Mucosa of stomach (tissue), 1 donor: ENCODE results near the gene SCUBE1.

ENCODE experiments used
- H3K27me3 ChIP-seq: one replicate; pipeline ENCODE4 v1.7.0; 2013; ENCODE audit warnings: mild to moderate bottlenecking, low read length; ENCODE audit not compliant: control insufficient read depth, insufficient read depth
- H3K36me3 ChIP-seq: one replicate; pipeline ENCODE4 v1.7.0; 2013; ENCODE audit warnings: low read length; ENCODE audit not compliant: control insufficient read depth, insufficient read depth
- H3K4me1 ChIP-seq: one replicate; pipeline ENCODE4 v1.7.0; 2013; ENCODE audit warnings: mild to moderate bottlenecking, low read length; ENCODE audit not compliant: control insufficient read depth, insufficient read depth
- H3K4me3 ChIP-seq: one replicate; pipeline ENCODE4 v1.7.0; 2013; ENCODE audit warnings: low read length
- H3K9ac ChIP-seq: one replicate; pipeline ENCODE4 v1.7.0; 2013; ENCODE audit warnings: mild to moderate bottlenecking, low read length, moderate library complexity
- H3K9me3 ChIP-seq: one replicate; pipeline ENCODE4 v1.7.0; 2013; ENCODE audit warnings: mild to moderate bottlenecking, low read length, moderate library complexity; ENCODE audit not compliant: control insufficient read depth
- donor health status: Pancreatic carcinoma.

The SCUBE1 gene

GRCh38 chr22:43183496-43184277 lies 159.5 kb downstream of the SCUBE1 start:
- H3K4me3 ChIP-seq: no peak overlapping the region
- H3K27me3 ChIP-seq: no peaks in the 10 kb centered on the region
- peaks cover 11% of the 10 kb centered on the region for H3K36me3 ChIP-seq
- H3K9me3 ChIP-seq: no peaks in the 10 kb centered on the region
- no peak overlapping the region for H3K9ac ChIP-seq
- H3K4me1 ChIP-seq: peaks cover 35% of the 10 kb centered on the region

GRCh38 chr22:43182726-43183125 lies 160.4 kb downstream of the SCUBE1 start:
- Histone ChIP-seq H3K4me1 (peaks cover 31% of the 10 kb centered on the region), H3K9me3 (no peaks in the 10 kb centered on the region)

GRCh38 chr22:43182118-43182517 lies 161.1 kb downstream of the SCUBE1 start:
- H3K4me3 ChIP-seq: no peak overlapping the region
- no peaks in the 10 kb centered on the region for H3K27me3 ChIP-seq
- no peak overlapping the region for H3K9ac ChIP-seq
- H3K4me1 ChIP-seq: peaks cover 31% of the 10 kb centered on the region
- no peaks in the 10 kb centered on the region for H3K9me3 ChIP-seq
- H3K36me3 ChIP-seq: peaks cover 11% of the 10 kb centered on the region

More at GRCh38 chr22:43182726-43183125, 160.4 kb downstream of the SCUBE1 start:
- Histone ChIP-seq H3K36me3 (peaks cover 11% of the 10 kb centered on the region), H3K27me3 (no peaks in the 10 kb centered on the region), H3K9ac (no peak overlapping the region), H3K4me3 (no peak overlapping the region)

- Histone ChIP-seq H3K27me3 (no peaks in the 10 kb centered on the region), H3K36me3 (peaks cover 11% of the 10 kb centered on the region), H3K4me1 (peaks cover 31% of the 10 kb centered on the region), H3K9ac (no peak overlapping the region), H3K4me3 (no peak overlapping the region), H3K9me3 (no peaks in the 10 kb centered on the region)
These were observed 161.7 kb downstream of the SCUBE1 start for GRCh38 chr22:43181321-43182076.

- H3K9me3 ChIP-seq: no peaks in the 10 kb centered on the region
- H3K9ac ChIP-seq: no peak overlapping the region
- peaks cover 26% of the 10 kb centered on the region for H3K4me1 ChIP-seq
- H3K27me3 ChIP-seq: no peaks in the 10 kb centered on the region
- peaks cover 11% of the 10 kb centered on the region for H3K36me3 ChIP-seq
- H3K4me3 ChIP-seq: no peak overlapping the region
These were observed 162.5 kb downstream of the SCUBE1 start for GRCh38 chr22:43180670-43181069.

- Histone ChIP-seq H3K4me3 (no peak overlapping the region), H3K9me3 (no peaks in the 10 kb centered on the region), H3K9ac (no peak overlapping the region), H3K36me3 (peaks cover 11% of the 10 kb centered on the region), H3K4me1 (peaks cover 27% of the 10 kb centered on the region), H3K27me3 (no peaks in the 10 kb centered on the region)
These were observed 163.3 kb downstream of the SCUBE1 start for GRCh38 chr22:43179911-43180195.

GRCh38 chr22:43179146-43179910 lies 163.8 kb downstream of the SCUBE1 start:
- Histone ChIP-seq H3K36me3 (peaks cover 11% of the 10 kb centered on the region), H3K4me3 (no peak overlapping the region), H3K9ac (no peak overlapping the region), H3K9me3 (no peaks in the 10 kb centered on the region), H3K27me3 (no peaks in the 10 kb centered on the region), H3K4me1 (peaks cover 27% of the 10 kb centered on the region)

GRCh38 chr22:43177479-43177878 lies 165.7 kb downstream of the SCUBE1 start:
- Histone ChIP-seq H3K9ac (no peak overlapping the region), H3K4me3 (no peak overlapping the region), H3K4me1 (peaks cover 12% of the 10 kb centered on the region), H3K9me3 (no peaks in the 10 kb centered on the region), H3K27me3 (no peaks in the 10 kb centered on the region), H3K36me3 (peaks cover 13% of the 10 kb centered on the region)

- peaks cover 26% of the 10 kb centered on the region for H3K4me1 ChIP-seq
- H3K27me3 ChIP-seq: no peaks in the 10 kb centered on the region
- peaks cover 11% of the 10 kb centered on the region for H3K36me3 ChIP-seq
- no peaks in the 10 kb centered on the region for H3K9me3 ChIP-seq
- no peak overlapping the region for H3K9ac ChIP-seq
- no peak overlapping the region for H3K4me3 ChIP-seq
These were observed 167.1 kb downstream of the SCUBE1 start for GRCh38 chr22:43176090-43176489.

- Histone ChIP-seq H3K9me3 (no peaks in the 10 kb centered on the region), H3K4me3 (no peak overlapping the region), H3K9ac (no peak overlapping the region), H3K4me1 (peaks cover 35% of the 10 kb centered on the region), H3K36me3 (peaks cover 11% of the 10 kb centered on the region), H3K27me3 (no peaks in the 10 kb centered on the region)
These were observed 168.1 kb downstream of the SCUBE1 start for GRCh38 chr22:43174941-43175531.

GRCh38 chr22:43173976-43174720 lies 169.0 kb downstream of the SCUBE1 start:
- H3K9ac ChIP-seq: no peak overlapping the region
- H3K27me3 ChIP-seq: no peaks in the 10 kb centered on the region
- H3K36me3 ChIP-seq: peaks cover 16% of the 10 kb centered on the region
- no peaks in the 10 kb centered on the region for H3K9me3 ChIP-seq
- H3K4me1 ChIP-seq: peaks cover 44% of the 10 kb centered on the region
- no peak overlapping the region for H3K4me3 ChIP-seq
